H1 (cell line): ENCODE data around the gene MILR1. TPM values are rescaled to one million over a fixed set of nuclear protein-coding genes. Genes with fewer than 3 reads are reported as not detected.

Experiments
- CTCF ChIA-PET: fragments of 300-600 bp; sonication (Branson Sonifier 250); formaldehyde crosslinking; loops from one replicate; lab custom pipeline; 2021; ENCODE audit not compliant: partially characterized antibody; lab: Charles Lee
- POLR2A ChIA-PET: fragments of 300-600 bp; sonication (Branson Sonifier 250); formaldehyde crosslinking; loops from one replicate; lab custom pipeline; 2021; ENCODE audit warnings: inconsistent platforms; ENCODE audit not compliant: partially characterized antibody; lab: Charles Lee
- DNase-seq, 2 experiments: peaks; one replicate each; pipeline versions ENCODE4 v3.0.0 to v3.0.0-alpha.2; 2010 to 2022; ENCODE audit warnings: low spot score in 2 of 2, low read depth in 1 of 2, mixed read lengths in 1 of 2
- FAIRE-seq: peaks from 2 replicates; lab custom pipeline; 2011; peaks lifted over from hg19 to GRCh38; lab: Jason Lieb, UNC
- H2AFZ ChIP-seq: 2 replicates; pipeline ENCODE4 v1.8.1; 2012; ENCODE audit warnings: low read length, inconsistent platforms
- H2AK5ac ChIP-seq: 2 replicates; pipeline ENCODE4 v1.6.1; 2013; ENCODE audit warnings: low read depth, low read length
- H2BK120ac ChIP-seq: replicated peaks from 2 replicates; pipeline ENCODE3; 2013; ENCODE audit warnings: low read depth, low read length, inconsistent platforms
- H2BK12ac ChIP-seq: 2 replicates; pipeline ENCODE4 v1.6.1; 2013; ENCODE audit warnings: low read depth, low read length
- H2BK15ac ChIP-seq: 2 replicates; pipeline ENCODE4 v1.6.1; 2013; ENCODE audit warnings: low read length
- H2BK20ac ChIP-seq: 2 replicates; pipeline ENCODE4 v1.6.1; 2013; ENCODE audit warnings: low read length
- H2BK5ac ChIP-seq: 2 replicates; pipeline ENCODE4 v1.6.1; 2013; ENCODE audit warnings: low read depth, low read length
- H3K14ac ChIP-seq: 2 replicates; pipeline ENCODE4 v1.6.1; 2013; ENCODE audit warnings: inconsistent platforms; ENCODE audit not compliant: insufficient read length
- H3K18ac ChIP-seq: 2 replicates; pipeline ENCODE4 v1.6.1; 2013; ENCODE audit warnings: low read length; ENCODE audit errors: extremely low read depth
- H3K23ac ChIP-seq: 2 replicates; pipeline ENCODE4 v1.6.1; 2013; ENCODE audit warnings: inconsistent platforms; ENCODE audit not compliant: insufficient read length
- H3K23me2 ChIP-seq: 2 replicates; pipeline ENCODE4 v1.6.1; 2013; ENCODE audit warnings: low read depth, low read length
- H3K27ac ChIP-seq: 2 replicates; pipeline ENCODE4 v1.6.1; 2011; ENCODE audit warnings: low read depth, low read length, inconsistent platforms
- H3K27me3 ChIP-seq, 4 experiments: replicated peaks in 1 of 4; 1 replicate in 1 of 4; 2 replicates in 3 of 4; pipeline versions ENCODE4 v1.6.1 to v1.8.1; 2011 to 2013; ENCODE audit warnings: low read length in 3 of 4, mild to moderate bottlenecking in 3 of 4, inconsistent platforms in 2 of 4, mixed read lengths in 2 of 4, moderate library complexity in 1 of 4; ENCODE audit not compliant: control insufficient read depth in 3 of 4, insufficient read depth in 3 of 4; ENCODE audit errors: extremely low read depth in 1 of 4
- H3K36me3 ChIP-seq, 4 experiments: 2 replicates each; pipeline versions ENCODE4 v1.6.1 to v1.8.1; 2011 to 2013; ENCODE audit warnings: mild to moderate bottlenecking in 4 of 4, low read length in 3 of 4, moderate library complexity in 2 of 4, control low read depth in 1 of 4, inconsistent platforms in 1 of 4; ENCODE audit not compliant: insufficient read depth in 4 of 4, control insufficient read depth in 2 of 4
- H3K4ac ChIP-seq: replicated peaks from 2 replicates; pipeline ENCODE3; 2013; ENCODE audit warnings: low read length, low read depth, mixed read lengths, inconsistent platforms; ENCODE audit not compliant: insufficient read length
- H3K4me1 ChIP-seq, 4 experiments: replicated peaks in 1 of 4; 1 replicate in 1 of 4; 2 replicates in 3 of 4; pipeline versions ENCODE4 v1.6.1 to v1.8.1; 2011 to 2013; ENCODE audit warnings: low read length in 3 of 4, inconsistent platforms in 2 of 4, mixed read lengths in 1 of 4; ENCODE audit not compliant: insufficient read depth in 4 of 4, control insufficient read depth in 3 of 4
- H3K4me2 ChIP-seq, 2 experiments: 2 replicates each; pipeline versions ENCODE4 v1.6.1 to v1.8.1; 2011 to 2013; ENCODE audit warnings: low read depth in 2 of 2, low read length in 2 of 2, control low read depth in 1 of 2, inconsistent platforms in 1 of 2, mild to moderate bottlenecking in 1 of 2; ENCODE audit not compliant: insufficient read depth in 1 of 2
- H3K4me3 ChIP-seq, 4 experiments: fragments of 200-600, 300-600 bp in 1 of 4; sonication (generic), shearing (Covaris generic), sonication (Bioruptor Twin) in 1 of 4; 2 replicates each; pipeline versions ENCODE4 v1.5.1 to v1.8.1; 2011 to 2016; ENCODE audit warnings: low read length in 4 of 4, low read depth in 3 of 4, control low read depth in 2 of 4, inconsistent platforms in 2 of 4, mild to moderate bottlenecking in 2 of 4, mixed read lengths in 1 of 4, moderate library complexity in 1 of 4; ENCODE audit not compliant: insufficient read depth in 2 of 4; ENCODE audit errors: extremely low read depth in 1 of 4
- H3K56ac ChIP-seq: replicated peaks from 2 replicates; pipeline ENCODE3; 2013; ENCODE audit warnings: low read depth, mild to moderate bottlenecking, mixed read lengths, low read length, inconsistent platforms; ENCODE audit not compliant: insufficient read length
- H3K79me1 ChIP-seq: 2 replicates; pipeline ENCODE4 v1.6.1; 2013; ENCODE audit warnings: low read depth, low read length, control low read depth
- H3K79me2 ChIP-seq, 2 experiments: 2 replicates each; pipeline versions ENCODE4 v1.6.1 to v1.8.1; 2012 to 2013; ENCODE audit warnings: low read length in 2 of 2, mild to moderate bottlenecking in 2 of 2, inconsistent platforms in 1 of 2; ENCODE audit not compliant: insufficient read depth in 2 of 2, control insufficient read depth in 1 of 2
- H3K9ac ChIP-seq, 4 experiments: replicated peaks in 1 of 4; 1 replicate in 1 of 4; 2 replicates in 3 of 4; pipeline versions ENCODE4 v1.6.1 to v1.8.1; 2011 to 2013; ENCODE audit warnings: low read depth in 3 of 4, low read length in 3 of 4, control low read depth in 2 of 4, mild to moderate bottlenecking in 2 of 4, moderate library complexity in 2 of 4, inconsistent platforms in 1 of 4; ENCODE audit errors: extremely low read depth in 1 of 4
- H3K9me3 ChIP-seq, 2 experiments: 2 replicates each; pipeline versions ENCODE4 v1.6.1 to v1.8.1; 2012 to 2013; ENCODE audit warnings: mild to moderate bottlenecking in 2 of 2, moderate library complexity in 2 of 2, control low read depth in 1 of 2, inconsistent platforms in 1 of 2, low read depth in 1 of 2, low read length in 1 of 2, mixed read lengths in 1 of 2; ENCODE audit not compliant: insufficient read depth in 2 of 2
- H4K20me1 ChIP-seq, 2 experiments: replicated peaks in 1 of 2; 2 replicates each; pipeline versions ENCODE3 to v1.8.1; 2011 to 2013; ENCODE audit warnings: inconsistent platforms in 2 of 2, low read length in 2 of 2, mild to moderate bottlenecking in 1 of 2; ENCODE audit not compliant: insufficient read depth in 2 of 2, control insufficient read depth in 1 of 2
- H4K5ac ChIP-seq: 2 replicates; pipeline ENCODE4 v1.6.1; 2013; ENCODE audit warnings: low read length, low read depth, mixed read lengths, inconsistent platforms; ENCODE audit not compliant: insufficient read length
- H4K8ac ChIP-seq: 2 replicates; pipeline ENCODE4 v1.8.0; 2013; ENCODE audit warnings: mild to moderate bottlenecking, moderate library complexity, low read length, inconsistent platforms; ENCODE audit not compliant: insufficient read depth; ENCODE audit errors: extremely low read depth
- H4K91ac ChIP-seq: replicated peaks from 2 replicates; pipeline ENCODE3; 2013; ENCODE audit warnings: low read length, mixed read lengths, inconsistent platforms; ENCODE audit not compliant: insufficient read length
- BACH1 ChIP-seq: IDR thresholded peaks from 2 replicates; pipeline ENCODE4 v1.6.1; 2012; ENCODE audit warnings: low read length, improper control_type of control experiment
- CBX5 ChIP-seq: fragments of 300-800, 300-1000 bp; sonication (generic); IDR thresholded peaks from 2 replicates; pipeline ENCODE4 v1.7.1; 2016; ENCODE audit warnings: antibody characterized with exemption, low read length, low read depth
- CBX8 ChIP-seq: fragments of 300-800, 300-1000 bp; sonication (generic); IDR thresholded peaks from 2 replicates; pipeline ENCODE4 v1.7.1; 2016; ENCODE audit warnings: low read depth, low read length, borderline replicate concordance
- CEBPB ChIP-seq: IDR thresholded peaks from 2 replicates; pipeline ENCODE4 v1.6.1; 2012; ENCODE audit warnings: low read depth, low read length
- CREB1 ChIP-seq: IDR thresholded peaks from 2 replicates; pipeline ENCODE4 v1.6.1; 2012; ENCODE audit warnings: inconsistent platforms
- GTF2F1 ChIP-seq: IDR thresholded peaks from 2 replicates; pipeline ENCODE4 v1.6.1; 2012; ENCODE audit warnings: low read depth, low read length, improper control_type of control experiment, borderline replicate concordance
- MAFK ChIP-seq: IDR thresholded peaks from 2 replicates; pipeline ENCODE4 v1.6.1; 2012; ENCODE audit warnings: low read depth, mild to moderate bottlenecking, improper control_type of control experiment, low read length
- MAX ChIP-seq: IDR thresholded peaks from 2 replicates; pipeline ENCODE4 v1.6.1; 2012; ENCODE audit warnings: inconsistent platforms
- POLR2A ChIP-seq, 2 experiments: IDR thresholded peaks; 1 replicate in 1 of 2; 2 replicates in 1 of 2; pipeline ENCODE4 v1.6.1; 2011; ENCODE audit warnings: low read depth in 2 of 2, low read length in 2 of 2, mild to moderate bottlenecking in 2 of 2; ENCODE audit errors: control extremely low read depth in 1 of 2
- RBBP5 ChIP-seq: IDR thresholded peaks from 2 replicates; pipeline ENCODE4 v1.7.1; 2012; ENCODE audit warnings: low read depth, mild to moderate bottlenecking, inconsistent platforms, low read length, moderate library complexity, borderline replicate concordance
- RNF2 ChIP-seq: fragments of 200-900, 300-1000 bp; sonication (generic); IDR thresholded peaks from 2 replicates; pipeline ENCODE4 v1.7.1; 2016; ENCODE audit warnings: borderline replicate concordance, low read depth, mild to moderate bottlenecking, antibody characterized with exemption, low read length; ENCODE audit not compliant: poor library complexity, severe bottlenecking; ENCODE audit errors: missing control alignments
- SIRT6 ChIP-seq: IDR thresholded peaks from one replicate; pipeline ENCODE4 v1.7.1; 2012; ENCODE audit warnings: low read length, inconsistent platforms
- WGBS, 2 experiments: shearing (Covaris generic) in 1 of 2; methylation state at CpG; one replicate each; pipeline versions ENCODE4 v1.1.6 to v1.1.7; 2013 to 2015; ENCODE audit warnings: low lambda C conversion rate in 2 of 2, mixed read lengths in 2 of 2, inconsistent platforms in 1 of 2, low coverage in 1 of 2, missing lambda C conversion rate in 1 of 2; ENCODE audit not compliant: insufficient replicate concordance in 2 of 2, insufficient coverage in 1 of 2, insufficient read length in 1 of 2; ENCODE audit errors: extremely low coverage in 1 of 2, missing lambda C conversion rate in 1 of 2; 5-methylcytosine and 5-hydroxymethylcytosine counted together
- polyA plus RNA-seq, 7 experiments: library from polyadenylated mRNA; depleted of rRNA in 3 of 7; stranded (reverse) in 5 of 7; unstranded in 2 of 7; fragments of >200 nt in 5 of 7; fragments of 200-250 nt in 2 of 7; gene quantifications; 1 replicate in 5 of 7; 2 replicates in 1 of 7; 4 replicates in 1 of 7; pipeline versions ENCODE4 v1.2.1 to v1.2.3, GENCODE V29; 2011 to 2013; ENCODE audit warnings: missing spikeins in 2 of 7, mixed read lengths in 2 of 7
- total RNA-seq: library from RNA; stranded (reverse); fragmentation: NEBNext Ultra II Directional; extraction: Animal tissue kit (Norgen Biotek cat#: 25700); gene quantifications from 2 replicates; pipeline ENCODE4 v1.2.1, GENCODE V29; 2021

Gene MILR1
- total and polyA plus RNA-seq, 2 of the 8 experiments (the other 6 are each of a cell fraction or from before 2014, with no cell fraction given) = not detected

GRCh38 chr17:64437944-64438525, 10.9 kb upstream of the MILR1 start:
- Histone ChIP-seq H3K27ac (no peak overlapping the region), H4K8ac (no peak overlapping the region), H2BK20ac (no peak overlapping the region), H3K79me2 (no peaks in the 10 kb centered on the region), H3K18ac (no peak overlapping the region), H2BK15ac (no peak overlapping the region), H3K79me1 (no peaks in the 10 kb centered on the region), H3K4me2 (no peak overlapping the region), H3K56ac (no peak overlapping the region), H3K4me3 (no peak overlapping the region), H3K23ac (no peak overlapping the region), H2BK5ac (no peak overlapping the region), H2BK120ac (no peak overlapping the region), H4K91ac (no peak overlapping the region), H4K5ac (no peak overlapping the region), H3K9ac (no peak overlapping the region), H3K27me3 (no peaks in the 10 kb centered on the region), H3K4ac (no peak overlapping the region), H2AK5ac (no peak overlapping the region), H4K20me1 (no peaks in the 10 kb centered on the region), H3K9me3 (peaks cover 30 to 42% of the 10 kb centered on the region in 2 experiments), H3K4me1 (no peaks in the 10 kb centered on the region), H3K36me3 (no peaks in the 10 kb centered on the region), H2AFZ (no peak overlapping the region), H3K23me2 (no peaks in the 10 kb centered on the region), H2BK12ac (no peak overlapping the region), H3K14ac (no peak overlapping the region)
- DNase-seq = no peak
- FAIRE-seq = no peak
- ChIA-PET POLR2A (no interaction called here), CTCF (interaction anchor here (1.0 to 1.4 kb wide), 3 partner anchors 14 to 53 kb away, joined by 3 to 6 read pairs (median 5); no protein-coding TSS in a partner anchor)
- WGBS, 2 experiments = 91% methylated on average over 5 of the region's 5 CpGs; no CpG with 5 or more reads in 1 of the 2 experiments
- TF ChIP-seq MAX = no peak
- TF ChIP-seq MAFK = no peak
- no peak for TF ChIP-seq SIRT6
- no peak for TF ChIP-seq CBX8
- no peak for TF ChIP-seq RBBP5
- TF ChIP-seq BACH1 = no peak
- TF ChIP-seq RNF2 = no peak
- TF ChIP-seq CREB1 = no peak
- TF ChIP-seq GTF2F1 = no peak
- no peak for TF ChIP-seq CBX5
- no peak for TF ChIP-seq CEBPB
- TF ChIP-seq POLR2A (IDR thresholded peaks at IDR 0.05; ENCODE audit: control extremely low read depth in 1 of 2, low read depth in 2 of 2, low read length in 2 of 2) = no peak
